ENCODE data around the gene RBM22. TPM values are rescaled to one million over a fixed set of nuclear protein-coding genes. Genes with fewer than 3 reads are reported as not detected.
A peak's percentile ranks its signal among the peaks of the same experiment; 100 is the strongest.

RBM22 gene
- total and polyA plus RNA-seq, 2 of the 4 experiments (the other 2 are of a cell fraction): 26.2 to 34.2 TPM

- DNase-seq: no peak
- H3K4me2 ChIP-seq (ENCODE audit: low read depth, low read length): peak overlapping the region; percentile 98; the same call in 1 of the 2 replicates
- H4K8ac ChIP-seq (ENCODE audit: low read depth in 2 of 2, low read length in 2 of 2): peak overlapping the region; percentile 17 to 62; a peak in 1 of 4 replicates
- H3K79me1 ChIP-seq (ENCODE audit: low read depth in 1 of 2, low read length in 2 of 2): no peaks in the 10 kb centered on the region
- CTCF ChIA-PET: interaction anchor here (0.6 kb wide), 1 partner anchor 28 kb away, joined by 3 read pairs; the partner anchor contains the start of gene RBM22
- H3K56ac ChIP-seq (ENCODE audit: extremely low read depth, insufficient read depth, low read length): no peak overlapping the region
- H2BK20ac ChIP-seq (ENCODE audit: low read depth, low read length): no peak overlapping the region
- no peak overlapping the region for H3K4me3 ChIP-seq (ENCODE audit: insufficient read depth, low read depth, low read length)
- peaks cover 8% of the 10 kb centered on the region for H3K9me1 ChIP-seq (ENCODE audit: insufficient read depth, low read length)
- TF ChIP-seq RCOR1 (IDR thresholded peaks at IDR 0.05; ENCODE audit: insufficient replicate concordance, low read length) (no peak), POLR2A (IDR thresholded peaks at IDR 0.05; ENCODE audit: low read depth, low read length) (no peak), RAD21 (IDR thresholded peaks at IDR 0.05; ENCODE audit: low read length) (no peak), MAZ (IDR thresholded peaks at IDR 0.05; ENCODE audit: borderline replicate concordance, low read depth, low read length) (no peak), SMC3 (IDR thresholded peaks at IDR 0.05; ENCODE audit: low read depth, low read length) (no peak), MXI1 (IDR thresholded peaks at IDR 0.05; ENCODE audit: borderline replicate concordance, low read depth, low read length) (no peak), RFX5 (IDR thresholded peaks at IDR 0.05; ENCODE audit: low read depth, low read length) (no peak), FOS (IDR thresholded peaks at IDR 0.05; ENCODE audit: low read depth, low read length) (no peak), NFE2L2 (IDR thresholded peaks at IDR 0.05; ENCODE audit: low read depth, low read length) (no peak), MAFK (IDR thresholded peaks at IDR 0.05; ENCODE audit: low read depth, low read length) (no peak), BHLHE40 (IDR thresholded peaks at IDR 0.05; ENCODE audit: low read depth, low read length) (no peak), CEBPB (IDR thresholded peaks at IDR 0.05; ENCODE audit: low read depth, low read length) (no peak), CHD1 (IDR thresholded peaks at IDR 0.05; ENCODE audit: low read depth, low read length) (no peak)
- TF ChIP-seq, protein P1, sequence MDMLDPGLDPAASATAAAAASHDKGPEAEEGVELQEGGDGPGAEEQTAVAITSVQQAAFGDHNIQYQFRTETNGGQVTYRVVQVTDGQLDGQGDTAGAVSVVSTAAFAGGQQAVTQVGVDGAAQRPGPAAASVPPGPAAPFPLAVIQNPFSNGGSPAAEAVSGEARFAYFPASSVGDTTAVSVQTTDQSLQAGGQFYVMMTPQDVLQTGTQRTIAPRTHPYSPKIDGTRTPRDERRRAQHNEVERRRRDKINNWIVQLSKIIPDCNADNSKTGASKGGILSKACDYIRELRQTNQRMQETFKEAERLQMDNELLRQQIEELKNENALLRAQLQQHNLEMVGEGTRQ (IDR thresholded peaks at IDR 0.05; ENCODE audit: low read depth, low read length): no peak
- TF ChIP-seq, protein P2, sequence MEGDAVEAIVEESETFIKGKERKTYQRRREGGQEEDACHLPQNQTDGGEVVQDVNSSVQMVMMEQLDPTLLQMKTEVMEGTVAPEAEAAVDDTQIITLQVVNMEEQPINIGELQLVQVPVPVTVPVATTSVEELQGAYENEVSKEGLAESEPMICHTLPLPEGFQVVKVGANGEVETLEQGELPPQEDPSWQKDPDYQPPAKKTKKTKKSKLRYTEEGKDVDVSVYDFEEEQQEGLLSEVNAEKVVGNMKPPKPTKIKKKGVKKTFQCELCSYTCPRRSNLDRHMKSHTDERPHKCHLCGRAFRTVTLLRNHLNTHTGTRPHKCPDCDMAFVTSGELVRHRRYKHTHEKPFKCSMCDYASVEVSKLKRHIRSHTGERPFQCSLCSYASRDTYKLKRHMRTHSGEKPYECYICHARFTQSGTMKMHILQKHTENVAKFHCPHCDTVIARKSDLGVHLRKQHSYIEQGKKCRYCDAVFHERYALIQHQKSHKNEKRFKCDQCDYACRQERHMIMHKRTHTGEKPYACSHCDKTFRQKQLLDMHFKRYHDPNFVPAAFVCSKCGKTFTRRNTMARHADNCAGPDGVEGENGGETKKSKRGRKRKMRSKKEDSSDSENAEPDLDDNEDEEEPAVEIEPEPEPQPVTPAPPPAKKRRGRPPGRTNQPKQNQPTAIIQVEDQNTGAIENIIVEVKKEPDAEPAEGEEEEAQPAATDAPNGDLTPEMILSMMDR (conservative IDR thresholded peaks at IDR 0.05; ENCODE audit: low read depth, low read length): no peak
- TF ChIP-seq, protein P3, sequence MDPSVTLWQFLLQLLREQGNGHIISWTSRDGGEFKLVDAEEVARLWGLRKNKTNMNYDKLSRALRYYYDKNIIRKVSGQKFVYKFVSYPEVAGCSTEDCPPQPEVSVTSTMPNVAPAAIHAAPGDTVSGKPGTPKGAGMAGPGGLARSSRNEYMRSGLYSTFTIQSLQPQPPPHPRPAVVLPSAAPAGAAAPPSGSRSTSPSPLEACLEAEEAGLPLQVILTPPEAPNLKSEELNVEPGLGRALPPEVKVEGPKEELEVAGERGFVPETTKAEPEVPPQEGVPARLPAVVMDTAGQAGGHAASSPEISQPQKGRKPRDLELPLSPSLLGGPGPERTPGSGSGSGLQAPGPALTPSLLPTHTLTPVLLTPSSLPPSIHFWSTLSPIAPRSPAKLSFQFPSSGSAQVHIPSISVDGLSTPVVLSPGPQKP (IDR thresholded peaks at IDR 0.05; ENCODE audit: borderline replicate concordance, low read depth, low read length): no peak
- H3K18ac ChIP-seq (ENCODE audit: low read depth, low read length): no peak overlapping the region
- H2AK5ac ChIP-seq (ENCODE audit: low read depth, low read length): no peak overlapping the region
- H3K4me1 ChIP-seq (ENCODE audit: control insufficient read depth, insufficient read depth, low read length): peaks cover 13% of the 10 kb centered on the region
- no peak overlapping the region for H2BK5ac ChIP-seq (ENCODE audit: low read depth, low read length, poor library complexity, severe bottlenecking)
- H4K91ac ChIP-seq (ENCODE audit: insufficient read depth, low read depth, low read length): no peak overlapping the region
- H3K4ac ChIP-seq (ENCODE audit: low read depth, low read length): no peak overlapping the region
- no peaks in the 10 kb centered on the region for H3K36me3 ChIP-seq (ENCODE audit: control insufficient read depth, insufficient read depth, low read length)
- no peak for ATAC-seq (ENCODE audit: low read depth)
- H3K9me3 ChIP-seq (ENCODE audit: control insufficient read depth, insufficient read depth, low read length): no peaks in the 10 kb centered on the region
- no peak overlapping the region for H3K27ac ChIP-seq (ENCODE audit: insufficient read depth, low read length)
- intact Hi-C loops (cut with micrococcal nuclease): no loop called here
- peak overlapping the region; percentile 85 for H2AK9ac ChIP-seq (replicated peaks; ENCODE audit: low read depth, low read length, poor library complexity)
- dilution Hi-C loops (cut with HindIII; ENCODE audit: low sequenced_read_pairs, unreplicated experiment): no loop called here
- no peak overlapping the region for H2BK15ac ChIP-seq (ENCODE audit: low read depth, low read length)
- H2BK120ac ChIP-seq (ENCODE audit: low read depth, low read length): no peak overlapping the region; the same call in 1 of the 2 replicates
- H3K23ac ChIP-seq (ENCODE audit: low read depth, low read length): 0 out of 2 replicates have a peak overlapping the region, but pooled peaks have one; percentile 41
- POLR2A ChIA-PET (ENCODE audit: unreplicated experiment): no interaction called here
- no peaks in the 10 kb centered on the region for H4K20me1 ChIP-seq (ENCODE audit: insufficient read depth, low read length)
- H4K5ac ChIP-seq (ENCODE audit: low read depth, low read length): no peak overlapping the region
- BruUV-seq (replicated peaks): no TSS peak
- no peak overlapping the region for H3K14ac ChIP-seq (replicated peaks; ENCODE audit: low read depth, low read length)
- in situ Hi-C loops (cut with MboI; ENCODE audit: low sequenced_read_pairs): no loop called here
- no peak overlapping the region for H3K9ac ChIP-seq (ENCODE audit: low read depth, low read length)
- WGBS, 2 experiments (ENCODE audit: extremely low coverage in 2 of 2, insufficient read length in 1 of 2): 100% methylated on average over 1 of the region's 7 CpGs; no CpG with 5 or more reads in 1 of the 2 experiments
- peak overlapping the region; percentile 93 for H2AFZ ChIP-seq (replicated peaks; ENCODE audit: low read length, poor library complexity)
- peaks cover 12% of the 10 kb centered on the region for H3K27me3 ChIP-seq (ENCODE audit: control insufficient read depth, insufficient read depth, low read length)
Measured at GRCh38 chr5:150672884-150673275, 28.0 kb downstream of the RBM22 start.

Data from IMR-90 (cell line).